Fibroblast of lung (primary cell): Measurements from ENCODE around the gene TMPRSS9.

Experiments
- EZH2 ChIP-seq: IDR thresholded peaks from 2 replicates; pipeline ENCODE4 v1.5.1; 2012; ENCODE audit warnings: low read length, control low read depth, mild to moderate bottlenecking; ENCODE audit errors: missing control alignments
- TF ChIP-seq, protein P1 (sequence below), 2 donors: IDR thresholded peaks in 1 of 2; conservative IDR thresholded peaks in 1 of 2; 1 replicate in 1 of 2; 2 replicates in 1 of 2; pipeline ENCODE4 v1.5.1; 2011 to 2012; ENCODE audit warnings: low read length in 2 of 2, control low read depth in 1 of 2, inconsistent platforms in 1 of 2, low read depth in 1 of 2, mild to moderate bottlenecking in 1 of 2

DNA sequence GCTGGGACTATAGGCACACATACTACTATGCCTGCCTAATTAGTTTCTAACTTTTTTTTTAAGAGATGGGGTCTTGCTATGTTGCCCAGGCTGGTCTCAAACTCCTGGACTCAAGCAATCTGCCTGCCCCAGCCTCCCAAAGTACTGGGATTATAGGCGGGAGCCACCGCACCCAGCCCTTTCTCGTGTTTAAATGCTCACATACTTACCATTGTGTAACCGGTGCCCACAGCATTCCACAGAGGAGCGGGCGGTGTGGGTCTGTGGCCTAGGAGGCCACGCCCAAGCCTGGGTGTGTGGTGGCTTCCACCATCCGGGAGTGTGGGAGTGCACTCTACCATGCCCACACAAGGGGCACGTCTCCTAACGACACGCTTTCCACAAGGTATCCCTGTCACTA, 89.0 kb downstream of the TMPRSS9 start:
- TF ChIP-seq, protein P1, sequence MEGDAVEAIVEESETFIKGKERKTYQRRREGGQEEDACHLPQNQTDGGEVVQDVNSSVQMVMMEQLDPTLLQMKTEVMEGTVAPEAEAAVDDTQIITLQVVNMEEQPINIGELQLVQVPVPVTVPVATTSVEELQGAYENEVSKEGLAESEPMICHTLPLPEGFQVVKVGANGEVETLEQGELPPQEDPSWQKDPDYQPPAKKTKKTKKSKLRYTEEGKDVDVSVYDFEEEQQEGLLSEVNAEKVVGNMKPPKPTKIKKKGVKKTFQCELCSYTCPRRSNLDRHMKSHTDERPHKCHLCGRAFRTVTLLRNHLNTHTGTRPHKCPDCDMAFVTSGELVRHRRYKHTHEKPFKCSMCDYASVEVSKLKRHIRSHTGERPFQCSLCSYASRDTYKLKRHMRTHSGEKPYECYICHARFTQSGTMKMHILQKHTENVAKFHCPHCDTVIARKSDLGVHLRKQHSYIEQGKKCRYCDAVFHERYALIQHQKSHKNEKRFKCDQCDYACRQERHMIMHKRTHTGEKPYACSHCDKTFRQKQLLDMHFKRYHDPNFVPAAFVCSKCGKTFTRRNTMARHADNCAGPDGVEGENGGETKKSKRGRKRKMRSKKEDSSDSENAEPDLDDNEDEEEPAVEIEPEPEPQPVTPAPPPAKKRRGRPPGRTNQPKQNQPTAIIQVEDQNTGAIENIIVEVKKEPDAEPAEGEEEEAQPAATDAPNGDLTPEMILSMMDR (conservative IDR thresholded peaks at IDR 0.05 in 1 of 2, IDR thresholded peaks at IDR 0.05 in 1 of 2; ENCODE audit: low read depth in 1 of 2, low read length in 2 of 2): no peak
- no peak for TF ChIP-seq EZH2
